Measurements from ENCODE around the gene RNF112. TPM values are rescaled to one million over a fixed set of nuclear protein-coding genes. Genes with fewer than 3 reads are reported as not detected.

RNF112 gene
- total and polyA plus RNA-seq, 7 experiments from 2014 or later: 0.15 to 2.3 (median 1.1) TPM; not detected in 1

GRCh38 chr17:19377602-19378415 lies 33.2 kb upstream of the RNF112 start:
- peaks cover 0 to 25% (median 13%) of the 10 kb centered on the region in 5 donors for H3K36me3 Mint-ChIP-seq
- H3K4me3 ChIP-seq (ENCODE audit: low read length): peak overlapping the region; percentile 99

GRCh38 chr17:19378416-19379360 lies 32.3 kb upstream of the RNF112 start, which contains the start of gene MAPK7:
MAPK7 (plus strand) TSS chr17:19378498; CDS start chr17:19378901, 403 bp downstream.
- ChIA-PET CTCF (interaction anchor here (1.0 to 2.1 kb wide), 5 partner anchors 10 to 134 kb away, joined by 3 to 29 read pairs (median 7); partner anchors contain the start of gene B9D1), POLR2A (interaction anchor here (0.6 to 2.5 kb wide), 9 partner anchors 10 to 1063 kb away, joined by 3 to 26 read pairs (median 8); partner anchors contain the start of genes AKAP10, ALDH3A2 and B9D1)
- ATAC-seq (no peak), DNase-seq (peak in 2 of 9 donors; percentile 13 to 20)
- Histone ChIP-seq H3K9me3 (ENCODE audit: control insufficient read depth in 2 of 3, low read length in 3 of 3) (no peaks in the 10 kb centered on the region), H3K4me1 (ENCODE audit: control insufficient read depth in 2 of 2, insufficient read depth in 2 of 2, low read length in 2 of 2) (peaks cover 0 to 6% of the 10 kb centered on the region in 2 donors), H3K27me3 (ENCODE audit: control insufficient read depth in 2 of 2, insufficient read depth in 2 of 2, low read length in 2 of 2) (no peaks in the 10 kb centered on the region), H3K36me3 (ENCODE audit: control insufficient read depth in 2 of 3, insufficient read depth in 3 of 3, low read length in 3 of 3) (peaks cover 0 to 40% (median 0%) of the 10 kb centered on the region in 3 experiments), H3K4me3 (ENCODE audit: low read length) (peak within 1 kb of the TSS; percentile 99), H3K27ac (ENCODE audit: low read depth, low read length) (peak within 1 kb of the TSS; percentile 81)
- peaks cover 0 to 29% (median 13%) of the 10 kb centered on the region in 5 donors for H3K36me3 Mint-ChIP-seq
- H3K27ac Mint-ChIP-seq: peak within 1 kb of the TSS; percentile 83 to 99 (median 97)
- H3K9me3 Mint-ChIP-seq: peaks cover 0 to 1% (median 0%) of the 10 kb centered on the region in 11 donors
- intact Hi-C loops (cut with micrococcal nuclease): loop anchor here (1.0 to 10.0 kb wide), 14 partner anchors 16 to 1664 kb away; partner anchors contain the start of genes ALDH3A2 (in 2 of the 2), PRPSAP2 (in 2 of the 2), AKAP10 (in 1 of the 2) and ALKBH5 (in 1 of the 2)
- H3K4me1 Mint-ChIP-seq: peaks cover 6 to 29% (median 20%) of the 10 kb centered on the region in 7 donors
- peak within 1 kb of the TSS; percentile 83 to 100 (median 97) for H3K4me3 Mint-ChIP-seq
- H3K27me3 Mint-ChIP-seq: no peaks in the 10 kb centered on the region

More at GRCh38 chr17:19377602-19378415, 33.2 kb upstream of the RNF112 start:
- Mint-ChIP-seq H3K4me1 (peaks cover 6 to 29% (median 20%) of the 10 kb centered on the region in 7 donors), H3K4me3 (peak overlapping the region; percentile 83 to 100 (median 97)), H3K9me3 (peaks cover 0 to 1% (median 0%) of the 10 kb centered on the region in 11 donors), H3K27me3 (no peaks in the 10 kb centered on the region), H3K27ac (peak overlapping the region; percentile 83 to 99 (median 97))
- CTCF ChIA-PET: interaction anchor here (0.8 to 2.1 kb wide), 6 partner anchors 8 to 389 kb away, joined by 3 to 29 read pairs (median 5); partner anchors contain the start of gene B9D1
- intact Hi-C loops (cut with micrococcal nuclease): loop anchor here (1.0 to 10.0 kb wide), 14 partner anchors 16 to 1664 kb away; partner anchors contain the start of genes ALDH3A2 (in 2 of the 2), B9D1 (in 2 of the 2), PRPSAP2 (in 2 of the 2) and AKAP10 (in 1 of the 2)
- Histone ChIP-seq H3K4me1 (ENCODE audit: control insufficient read depth in 2 of 2, insufficient read depth in 2 of 2, low read length in 2 of 2) (peaks cover 2 to 6% of the 10 kb centered on the region in 2 donors), H3K9me3 (ENCODE audit: control insufficient read depth in 2 of 3, low read length in 3 of 3) (no peaks in the 10 kb centered on the region), H3K27ac (ENCODE audit: low read depth, low read length) (peak overlapping the region; percentile 81), H3K36me3 (ENCODE audit: control insufficient read depth in 2 of 3, insufficient read depth in 3 of 3, low read length in 3 of 3) (peaks cover 0 to 33% (median 0%) of the 10 kb centered on the region in 3 experiments), H3K27me3 (ENCODE audit: control insufficient read depth in 2 of 2, insufficient read depth in 2 of 2, low read length in 2 of 2) (no peaks in the 10 kb centered on the region)
- DNase-seq (peak; percentile 85 to 95 (median 92)), ATAC-seq (peak; percentile 89)
- POLR2A ChIA-PET: interaction anchor here (0.6 to 2.5 kb wide), 11 partner anchors 9 to 1509 kb away, joined by 3 to 26 read pairs (median 4); partner anchors contain the start of genes AKAP10, ALDH3A2 and B9D1

GRCh38 chr17:19379361-19380065 lies 31.5 kb upstream of the RNF112 start:
- Histone ChIP-seq H3K4me1 (ENCODE audit: control insufficient read depth in 2 of 2, insufficient read depth in 2 of 2, low read length in 2 of 2) (peaks cover 0 to 6% of the 10 kb centered on the region in 2 donors), H3K27me3 (ENCODE audit: control insufficient read depth in 2 of 2, insufficient read depth in 2 of 2, low read length in 2 of 2) (no peaks in the 10 kb centered on the region), H3K36me3 (ENCODE audit: control insufficient read depth in 2 of 3, insufficient read depth in 3 of 3, low read length in 3 of 3) (peaks cover 0 to 47% (median 0%) of the 10 kb centered on the region in 3 experiments), H3K9me3 (ENCODE audit: control insufficient read depth in 2 of 3, low read length in 3 of 3) (no peaks in the 10 kb centered on the region), H3K4me3 (ENCODE audit: low read length) (no peak overlapping the region), H3K27ac (ENCODE audit: low read depth, low read length) (no peak overlapping the region)
- ChIA-PET POLR2A (interaction anchor here (2.5 kb wide), 2 partner anchors 11 to 17 kb away, joined by 19 to 26 read pairs; partner anchors contain the start of gene B9D1), CTCF (interaction anchor here (1.0 to 1.8 kb wide), 2 partner anchors 17 to 133 kb away, joined by 4 to 7 read pairs; partner anchors contain the start of gene B9D1)
- H3K4me3 Mint-ChIP-seq: peak overlapping the region; percentile 69 to 100 (median 95)
- H3K9me3 Mint-ChIP-seq: peaks cover 0 to 1% (median 0%) of the 10 kb centered on the region in 11 donors
- intact Hi-C loops (cut with micrococcal nuclease): loop anchor here (2.0 to 10.0 kb wide), 11 partner anchors 83 to 1663 kb away; partner anchors contain the start of genes ALDH3A2 (in 2 of the 2), PRPSAP2 (in 2 of the 2), AKAP10 (in 1 of the 2) and ALKBH5 (in 1 of the 2)
- peak overlapping the region; percentile 20 to 97 (median 70) for H3K27ac Mint-ChIP-seq
- no peak for ATAC-seq
- no peak for DNase-seq
- peaks cover 0 to 36% (median 13%) of the 10 kb centered on the region in 5 donors for H3K36me3 Mint-ChIP-seq
- peaks cover 11 to 28% (median 22%) of the 10 kb centered on the region in 7 donors for H3K4me1 Mint-ChIP-seq
- H3K27me3 Mint-ChIP-seq: no peaks in the 10 kb centered on the region

GRCh38 chr17:19380481-19381301 lies 30.3 kb upstream of the RNF112 start:
- H3K9me3 ChIP-seq (ENCODE audit: control insufficient read depth in 2 of 3, low read length in 3 of 3): no peaks in the 10 kb centered on the region
- peaks cover 0 to 52% (median 0%) of the 10 kb centered on the region in 3 experiments for H3K36me3 ChIP-seq (ENCODE audit: control insufficient read depth in 2 of 3, insufficient read depth in 3 of 3, low read length in 3 of 3)
- intact Hi-C loops (cut with micrococcal nuclease): no loop called here
- H3K27me3 Mint-ChIP-seq: no peaks in the 10 kb centered on the region
- ATAC-seq (no peak), DNase-seq (peak in 1 of 9 donors; percentile 1)
- H3K27me3 ChIP-seq (ENCODE audit: control insufficient read depth in 2 of 2, insufficient read depth in 2 of 2, low read length in 2 of 2): no peaks in the 10 kb centered on the region
- peaks cover 0 to 1% (median 0%) of the 10 kb centered on the region in 11 donors for H3K9me3 Mint-ChIP-seq
- peak overlapping the region in 3 of 10 donors; percentile 18 to 61 (median 25) for H3K4me3 Mint-ChIP-seq
- H3K4me3 ChIP-seq (ENCODE audit: low read length): no peak overlapping the region
- CTCF ChIA-PET: interaction anchor here (1.8 kb wide), 1 partner anchor 18 kb away, joined by 7 read pairs; the partner anchor contains the start of gene B9D1
- H3K36me3 Mint-ChIP-seq: peaks cover 0 to 38% (median 13%) of the 10 kb centered on the region in 5 donors
- H3K4me1 Mint-ChIP-seq: peaks cover 12 to 26% (median 21%) of the 10 kb centered on the region in 7 donors
- POLR2A ChIA-PET: no interaction called here
- H3K4me1 ChIP-seq (ENCODE audit: control insufficient read depth in 2 of 2, insufficient read depth in 2 of 2, low read length in 2 of 2): peaks cover 0 to 6% of the 10 kb centered on the region in 2 donors
- peak overlapping the region in 2 of 9 donors; percentile 36 to 74 for H3K27ac Mint-ChIP-seq
- H3K27ac ChIP-seq (ENCODE audit: low read depth, low read length): no peak overlapping the region

- peaks cover 12 to 24% (median 17%) of the 10 kb centered on the region in 7 donors for H3K4me1 Mint-ChIP-seq
- POLR2A ChIA-PET: no interaction called here
- Histone ChIP-seq H3K36me3 (ENCODE audit: control insufficient read depth in 2 of 3, insufficient read depth in 3 of 3, low read length in 3 of 3) (peaks cover 0 to 52% (median 0%) of the 10 kb centered on the region in 3 experiments), H3K4me1 (ENCODE audit: control insufficient read depth in 2 of 2, insufficient read depth in 2 of 2, low read length in 2 of 2) (peaks cover 0 to 6% of the 10 kb centered on the region in 2 donors), H3K9me3 (ENCODE audit: control insufficient read depth in 2 of 3, low read length in 3 of 3) (no peaks in the 10 kb centered on the region), H3K27ac (ENCODE audit: low read depth, low read length) (no peak overlapping the region), H3K4me3 (ENCODE audit: low read length) (no peak overlapping the region), H3K27me3 (ENCODE audit: control insufficient read depth in 2 of 2, insufficient read depth in 2 of 2, low read length in 2 of 2) (no peaks in the 10 kb centered on the region)
- DNase-seq (no peak), ATAC-seq (no peak)
- H3K27ac Mint-ChIP-seq: no peak overlapping the region
- CTCF ChIA-PET: no interaction called here
- H3K36me3 Mint-ChIP-seq: peaks cover 0 to 38% (median 13%) of the 10 kb centered on the region in 5 donors
- H3K4me3 Mint-ChIP-seq: no peak overlapping the region
- peaks cover 0 to 1% (median 0%) of the 10 kb centered on the region in 11 donors for H3K9me3 Mint-ChIP-seq
- intact Hi-C loops (cut with micrococcal nuclease): no loop called here
- H3K27me3 Mint-ChIP-seq: no peaks in the 10 kb centered on the region
Measured at GRCh38 chr17:19381361-19381740, 29.7 kb upstream of the RNF112 start.
